ENCODE data around the gene KCNH3. TPM values are rescaled to one million over a fixed set of nuclear protein-coding genes. Genes with fewer than 3 reads are reported as not detected.

KCNH3 gene
- total RNA-seq, 1 experiment from 2014 or later = 0.59 TPM

DNA sequence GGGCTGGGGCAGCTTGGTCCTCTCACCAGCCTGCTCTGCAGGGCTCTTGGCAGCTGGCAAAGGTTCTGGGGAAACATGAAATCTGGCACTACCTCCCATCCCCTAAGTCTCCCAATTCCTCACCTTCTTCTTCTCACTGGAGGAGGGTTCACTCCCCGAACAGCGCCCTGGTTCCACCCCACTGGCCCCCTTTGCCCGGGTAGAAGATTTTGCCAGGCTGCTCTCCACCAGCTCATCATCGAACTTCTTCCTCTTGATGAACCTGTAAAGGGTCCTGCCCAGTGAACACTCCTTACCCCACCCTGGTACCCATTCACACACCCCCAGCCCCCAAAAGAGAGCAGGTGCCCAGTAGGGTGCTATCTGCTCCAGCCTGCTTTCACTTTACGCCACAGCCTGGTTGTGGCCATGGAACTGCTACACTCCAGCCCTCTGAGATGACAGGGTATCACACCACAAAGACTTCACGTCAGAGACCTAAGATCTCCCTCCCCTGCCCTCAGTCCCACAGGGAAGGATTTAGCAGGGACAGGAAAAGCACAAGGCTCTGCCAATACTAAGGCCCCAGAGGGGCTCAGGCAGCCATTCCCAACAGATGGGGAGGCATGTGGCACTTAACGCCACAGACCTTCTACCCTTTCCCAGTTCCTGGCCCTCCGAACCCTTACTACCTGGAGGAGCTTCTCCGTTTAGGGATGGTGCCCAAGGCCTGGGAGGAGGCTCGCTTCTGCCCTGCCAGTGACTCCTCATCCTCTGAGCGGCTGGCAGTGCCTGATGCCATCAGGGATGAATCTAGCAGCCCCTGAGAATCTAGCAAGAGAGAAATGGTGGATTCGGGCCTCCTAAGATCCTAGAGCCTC lies 26.8 kb downstream of the KCNH3 start:
- TF ChIP-seq, protein P1, sequence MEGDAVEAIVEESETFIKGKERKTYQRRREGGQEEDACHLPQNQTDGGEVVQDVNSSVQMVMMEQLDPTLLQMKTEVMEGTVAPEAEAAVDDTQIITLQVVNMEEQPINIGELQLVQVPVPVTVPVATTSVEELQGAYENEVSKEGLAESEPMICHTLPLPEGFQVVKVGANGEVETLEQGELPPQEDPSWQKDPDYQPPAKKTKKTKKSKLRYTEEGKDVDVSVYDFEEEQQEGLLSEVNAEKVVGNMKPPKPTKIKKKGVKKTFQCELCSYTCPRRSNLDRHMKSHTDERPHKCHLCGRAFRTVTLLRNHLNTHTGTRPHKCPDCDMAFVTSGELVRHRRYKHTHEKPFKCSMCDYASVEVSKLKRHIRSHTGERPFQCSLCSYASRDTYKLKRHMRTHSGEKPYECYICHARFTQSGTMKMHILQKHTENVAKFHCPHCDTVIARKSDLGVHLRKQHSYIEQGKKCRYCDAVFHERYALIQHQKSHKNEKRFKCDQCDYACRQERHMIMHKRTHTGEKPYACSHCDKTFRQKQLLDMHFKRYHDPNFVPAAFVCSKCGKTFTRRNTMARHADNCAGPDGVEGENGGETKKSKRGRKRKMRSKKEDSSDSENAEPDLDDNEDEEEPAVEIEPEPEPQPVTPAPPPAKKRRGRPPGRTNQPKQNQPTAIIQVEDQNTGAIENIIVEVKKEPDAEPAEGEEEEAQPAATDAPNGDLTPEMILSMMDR (IDR thresholded peaks at IDR 0.05; ENCODE audit: unreplicated experiment) = no peak
- CTCF ChIA-PET = no interaction called here
- peaks cover 37% of the 10 kb centered on the region for H3K36me3 Mint-ChIP-seq (ENCODE audit: insufficient read depth, unreplicated experiment)

DNA sequence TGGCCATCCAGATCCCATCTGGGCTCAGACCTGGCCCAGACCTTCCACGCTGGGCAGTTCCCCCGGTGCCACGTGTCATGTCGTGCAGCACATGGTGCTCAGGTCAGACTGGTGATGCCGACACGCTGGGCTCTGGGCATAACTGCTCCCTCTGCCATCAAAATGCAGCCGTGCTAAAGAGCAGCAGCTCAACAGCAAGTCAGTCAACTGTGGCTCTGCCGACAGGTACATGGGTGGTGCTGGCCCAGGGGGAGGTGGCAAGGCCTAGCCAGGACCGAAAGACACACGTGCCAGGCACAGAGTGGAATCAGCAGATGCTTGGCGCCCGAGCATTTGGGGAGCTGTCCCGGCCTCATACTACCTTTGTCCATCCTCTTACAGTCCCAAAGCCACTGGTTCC lies 27.5 kb downstream of the KCNH3 start:
- no peaks in the 10 kb centered on the region for H3K9me3 Mint-ChIP-seq (ENCODE audit: low read depth, unreplicated experiment)
- TF ChIP-seq, protein P1 (IDR thresholded peaks at IDR 0.05; ENCODE audit: unreplicated experiment) = no peak
- H3K27me3 Mint-ChIP-seq (ENCODE audit: unreplicated experiment) = no peaks in the 10 kb centered on the region
- no peak overlapping the region for H3K4me3 Mint-ChIP-seq (ENCODE audit: low read depth, unreplicated experiment)
- no TSS peak for BruUV-seq (replicated peaks)
- H3K4me1 Mint-ChIP-seq (ENCODE audit: low read depth, unreplicated experiment) = peaks cover 9% of the 10 kb centered on the region
- DNase-seq = no peak
- peaks cover 33% of the 10 kb centered on the region for H3K36me3 Mint-ChIP-seq (ENCODE audit: insufficient read depth, unreplicated experiment)
- intact Hi-C loops (cut with micrococcal nuclease; ENCODE audit: unreplicated experiment) = no loop called here
- CTCF ChIA-PET = interaction anchor here (1.4 kb wide), 1 partner anchor 14 kb away, joined by 4 read pairs; no protein-coding TSS in a partner anchor
- H3K27ac Mint-ChIP-seq (ENCODE audit: unreplicated experiment) = no peak overlapping the region

More for the DNA sequence above, 26.8 kb downstream of the KCNH3 start:
- H3K27me3 Mint-ChIP-seq (ENCODE audit: unreplicated experiment) = no peaks in the 10 kb centered on the region
- no TSS peak for BruUV-seq (replicated peaks)
- intact Hi-C loops (cut with micrococcal nuclease; ENCODE audit: unreplicated experiment) = no loop called here
- H3K27ac Mint-ChIP-seq (ENCODE audit: unreplicated experiment) = no peak overlapping the region
- no peak overlapping the region for H3K4me3 Mint-ChIP-seq (ENCODE audit: low read depth, unreplicated experiment)
- no peak for DNase-seq
- peaks cover 1% of the 10 kb centered on the region for H3K4me1 Mint-ChIP-seq (ENCODE audit: low read depth, unreplicated experiment)
- H3K9me3 Mint-ChIP-seq (ENCODE audit: low read depth, unreplicated experiment) = no peaks in the 10 kb centered on the region

DNA sequence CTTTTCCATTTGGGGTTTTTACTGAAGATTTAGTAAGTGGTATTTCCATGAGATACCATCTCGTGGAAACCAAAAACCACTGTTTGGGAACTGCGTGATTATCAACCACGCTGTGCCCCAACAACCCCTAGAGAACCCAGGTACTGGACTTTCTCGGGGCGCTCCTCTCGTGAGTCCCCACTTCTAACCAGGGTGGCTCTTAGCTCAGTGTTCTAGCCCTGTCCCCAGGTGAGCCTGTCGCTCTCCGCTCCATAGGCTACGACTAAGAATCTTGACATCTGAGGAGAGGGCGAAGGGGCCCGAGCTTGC lies 28.4 kb downstream of the KCNH3 start:
- intact Hi-C loops (cut with micrococcal nuclease; ENCODE audit: unreplicated experiment) = no loop called here
- Mint-ChIP-seq H3K9me3 (ENCODE audit: low read depth, unreplicated experiment) (peaks cover 3% of the 10 kb centered on the region), H3K36me3 (ENCODE audit: insufficient read depth, unreplicated experiment) (peaks cover 33% of the 10 kb centered on the region), H3K4me1 (ENCODE audit: low read depth, unreplicated experiment) (peaks cover 17% of the 10 kb centered on the region), H3K27ac (ENCODE audit: unreplicated experiment) (peak overlapping the region; percentile 94), H3K27me3 (ENCODE audit: unreplicated experiment) (no peaks in the 10 kb centered on the region), H3K4me3 (ENCODE audit: low read depth, unreplicated experiment) (peak overlapping the region; percentile 96)
- CTCF ChIA-PET = interaction anchor here (0.6 to 1.4 kb wide), 2 partner anchors 13 to 207 kb away, joined by 4 to 7 read pairs; no protein-coding TSS in a partner anchor
- DNase-seq = no peak
- TF ChIP-seq, protein P1 (IDR thresholded peaks at IDR 0.05; ENCODE audit: unreplicated experiment) = no peak
- no TSS peak for BruUV-seq (replicated peaks)

DNA sequence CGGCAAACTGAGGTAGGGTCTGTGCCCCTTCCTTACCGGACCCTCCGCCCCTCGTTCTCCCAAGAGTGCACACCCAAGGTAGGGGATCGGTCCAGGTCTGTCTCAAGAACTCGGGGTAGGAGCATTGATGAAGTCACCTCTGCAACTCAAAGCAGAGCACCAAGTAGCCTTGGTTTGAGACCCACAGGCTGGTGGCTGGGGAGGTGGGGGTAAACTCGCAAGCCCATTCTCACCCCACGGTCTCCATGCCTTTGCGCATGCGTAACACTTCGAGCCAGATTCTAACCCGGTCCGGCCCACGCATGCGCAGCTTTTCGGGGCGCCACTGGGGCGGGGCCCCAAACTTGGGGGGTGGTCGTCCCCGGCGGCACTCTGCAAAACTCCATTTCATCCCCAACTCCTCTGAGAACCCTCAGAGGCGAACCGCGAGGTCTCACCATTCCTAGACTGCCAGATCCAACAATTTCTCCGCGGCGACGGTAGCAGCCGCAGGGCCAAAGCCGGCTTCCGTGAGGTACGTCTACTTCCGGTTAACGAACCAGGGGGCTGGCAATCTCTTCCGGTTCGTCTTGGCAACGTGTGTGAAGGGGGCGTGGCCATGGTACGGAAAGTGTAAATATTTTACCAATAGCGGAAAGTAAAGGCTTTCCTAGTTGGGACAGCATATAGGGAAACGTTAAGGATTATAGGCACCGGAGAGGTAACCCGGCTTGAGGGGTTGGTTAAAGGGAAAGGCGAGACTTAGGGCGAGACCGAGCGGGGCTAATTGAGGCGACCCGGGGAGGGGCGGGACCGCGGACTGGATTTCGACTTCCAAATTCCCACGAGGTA lies 29.0 kb downstream of the KCNH3 start, which contains the start of gene MCRS1:
Gene MCRS1 (minus strand): TSS at position 532 of the 831 bp plus-strand sequence. CDS start 1,411 bp downstream, outside the sequence.
- intact Hi-C loops (cut with micrococcal nuclease; ENCODE audit: unreplicated experiment) = no loop called here
- CTCF ChIA-PET = interaction anchor here (0.6 to 1.4 kb wide), 2 partner anchors 13 to 207 kb away, joined by 4 to 7 read pairs; no protein-coding TSS in a partner anchor
- BruUV-seq (replicated peaks) = TSS peak; percentile 88
- peak within 1 kb of the TSS; percentile 96 for H3K4me3 Mint-ChIP-seq (ENCODE audit: low read depth, unreplicated experiment)
- peak; percentile 79 for DNase-seq
- peaks cover 33% of the 10 kb centered on the region for H3K36me3 Mint-ChIP-seq (ENCODE audit: insufficient read depth, unreplicated experiment)
- peaks cover 3% of the 10 kb centered on the region for H3K9me3 Mint-ChIP-seq (ENCODE audit: low read depth, unreplicated experiment)
- no peaks in the 10 kb centered on the region for H3K27me3 Mint-ChIP-seq (ENCODE audit: unreplicated experiment)
- TF ChIP-seq, protein P1 (IDR thresholded peaks at IDR 0.05; ENCODE audit: unreplicated experiment) = no peak
- peak within 1 kb of the TSS; percentile 94 for H3K27ac Mint-ChIP-seq (ENCODE audit: unreplicated experiment)
- peaks cover 17% of the 10 kb centered on the region for H3K4me1 Mint-ChIP-seq (ENCODE audit: low read depth, unreplicated experiment)

Measured in Calu3 (cell line).